D341Med (cell line): ENCODE measurements around the gene TCP11L2.
A peak's percentile ranks its signal among the peaks of the same experiment; 100 is the strongest.
"Not testable (repeated sequence)": the region's sequence is repeated elsewhere in the genome, so short reads cannot be mapped to it uniquely, and the experiment has no call there.

ENCODE experiments used
- DNase-seq: peaks from one replicate; pipeline ENCODE4 v3.0.0; 2012; ENCODE audit warnings: low spot score

The TCP11L2 gene

GRCh38 chr12:106284358-106285105, 18.0 kb upstream of the TCP11L2 start:
- DNase-seq: no peak

- DNase-seq: no peak
Measured at GRCh38 chr12:106285982-106286381, 16.6 kb upstream of the TCP11L2 start.

- not testable (repeated sequence) for DNase-seq
Measured at GRCh38 chr12:106286576-106287162, 15.9 kb upstream of the TCP11L2 start.

GRCh38 chr12:106287364-106287763, 15.2 kb upstream of the TCP11L2 start:
- no peak for DNase-seq

GRCh38 chr12:106288101-106288493, 14.4 kb upstream of the TCP11L2 start:
- DNase-seq: no peak

- DNase-seq: no peak
Measured at GRCh38 chr12:106288494-106289195, 13.9 kb upstream of the TCP11L2 start.

GRCh38 chr12:106289196-106289681, 13.3 kb upstream of the TCP11L2 start:
- DNase-seq: no peak

- no peak for DNase-seq
Measured at GRCh38 chr12:106290666-106291065, 11.9 kb upstream of the TCP11L2 start.

- no peak for DNase-seq
Measured at GRCh38 chr12:106291342-106291741, 11.2 kb upstream of the TCP11L2 start.

GRCh38 chr12:106292339-106292738, 10.2 kb upstream of the TCP11L2 start:
- no peak for DNase-seq

- DNase-seq: no peak
Measured at GRCh38 chr12:106296179-106296877, 6.2 kb upstream of the TCP11L2 start.

GRCh38 chr12:106297075-106297474, 5.5 kb upstream of the TCP11L2 start:
- no peak for DNase-seq

- no peak for DNase-seq
Measured at GRCh38 chr12:106297681-106298080, 4.9 kb upstream of the TCP11L2 start.

GRCh38 chr12:106299202-106299774, 3.2 kb upstream of the TCP11L2 start:
- DNase-seq: no peak

GRCh38 chr12:106300761-106301160, 1.8 kb upstream of the TCP11L2 start:
- DNase-seq: no peak

GRCh38 chr12:106301241-106301610, 1.3 kb upstream of the TCP11L2 start:
- no peak for DNase-seq

GRCh38 chr12:106301611-106302321, 767 bp upstream of the TCP11L2 start:
- DNase-seq: peak; percentile 83

GRCh38 chr12:106303202-106303820, 778 bp downstream of the TCP11L2 start:
- DNase-seq: peak; percentile 90

GRCh38 chr12:106304001-106304421, 1.5 kb downstream of the TCP11L2 start:
- no peak for DNase-seq

GRCh38 chr12:106304797-106305196, 2.3 kb downstream of the TCP11L2 start:
- DNase-seq: no peak

- DNase-seq: no peak
Measured at GRCh38 chr12:106305376-106305775, 2.8 kb downstream of the TCP11L2 start.
